ENCODE results near the gene RBM33. TPM values are rescaled to one million over a fixed set of nuclear protein-coding genes. Genes with fewer than 3 reads are reported as not detected.

RBM33 gene
- total RNA-seq, 1 experiment from 2014 or later: 81.8 TPM

DNA sequence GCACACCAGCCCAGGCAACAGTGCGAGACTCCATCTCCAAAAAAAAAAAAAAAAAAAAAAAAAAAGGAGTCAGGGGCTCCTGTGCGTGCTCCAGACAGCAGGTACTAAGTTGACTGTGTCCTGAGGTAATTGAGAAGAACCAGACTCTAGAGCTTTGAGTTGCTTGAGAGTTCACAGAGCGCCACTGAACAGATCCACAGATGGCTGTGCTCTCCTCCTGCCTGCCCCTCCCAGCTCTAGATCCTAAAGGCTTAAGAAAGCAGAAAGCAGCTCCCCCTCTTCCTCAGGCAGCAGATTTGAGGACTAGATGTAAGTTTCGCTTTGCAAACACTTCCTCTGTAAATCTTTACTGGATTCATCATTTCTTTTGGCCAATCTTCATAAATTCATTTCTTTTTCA is 129.1 kb downstream of the RBM33 start (continued):
- TF ChIP-seq FOXP4 (CRISPR knock-in tag; IDR thresholded peaks at IDR 0.05) (no peak), ZNF219 (CRISPR knock-in tag; IDR thresholded peaks at IDR 0.05; ENCODE audit: borderline replicate concordance) (no peak), ATF1 (CRISPR knock-in tag; IDR thresholded peaks at IDR 0.05) (no peak), HMGXB4 (CRISPR knock-in tag; IDR thresholded peaks at IDR 0.05) (no peak), ERG (CRISPR knock-in tag; IDR thresholded peaks at IDR 0.05) (no peak), ELF4 (CRISPR knock-in tag; IDR thresholded peaks at IDR 0.05; ENCODE audit: low read depth) (no peak), CREM (CRISPR knock-in tag; IDR thresholded peaks at IDR 0.05) (no peak), TP53 (CRISPR knock-in tag; IDR thresholded peaks at IDR 0.05) (no peak), ZNF671 (CRISPR knock-in tag; IDR thresholded peaks at IDR 0.05) (no peak)

DNA sequence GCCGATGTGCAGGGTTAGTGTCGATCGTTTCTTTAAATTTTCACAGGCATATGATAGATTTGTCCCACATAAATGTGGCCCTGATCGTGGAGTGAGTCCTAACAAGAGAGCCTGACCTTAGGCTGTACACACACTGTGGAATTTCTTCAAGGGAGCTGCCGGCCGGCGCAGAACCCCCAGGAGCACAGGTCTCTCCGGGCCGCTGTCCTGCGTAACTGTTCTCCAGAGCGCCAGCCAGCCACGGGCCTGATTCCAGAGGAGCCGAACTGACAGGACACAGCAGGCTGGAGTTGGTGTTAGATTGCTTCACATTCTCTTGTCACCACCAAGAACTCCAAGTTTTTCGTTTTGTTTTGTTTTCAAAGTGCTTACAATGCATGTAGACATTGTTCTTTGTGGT is 130.5 kb downstream of the RBM33 start:
- Mint-ChIP-seq H3K27ac (no peak overlapping the region), H3K36me3 (peaks cover 41% of the 10 kb centered on the region), H3K27me3 (ENCODE audit: low read depth) (no peaks in the 10 kb centered on the region), H3K4me1 (peaks cover 8% of the 10 kb centered on the region), H3K4me3 (no peak overlapping the region), H3K9me3 (no peaks in the 10 kb centered on the region)
- DNase-seq (ENCODE audit: low spot score): no peak
- POLR2A ChIA-PET: no interaction called here
- no peak for TF ChIP-seq ERG (CRISPR knock-in tag; IDR thresholded peaks at IDR 0.05)
- no peak for TF ChIP-seq NFE2L1 (CRISPR knock-in tag; IDR thresholded peaks at IDR 0.05)
- no peak for TF ChIP-seq SOX15 (CRISPR knock-in tag; IDR thresholded peaks at IDR 0.05)
- TF ChIP-seq, protein P1, sequence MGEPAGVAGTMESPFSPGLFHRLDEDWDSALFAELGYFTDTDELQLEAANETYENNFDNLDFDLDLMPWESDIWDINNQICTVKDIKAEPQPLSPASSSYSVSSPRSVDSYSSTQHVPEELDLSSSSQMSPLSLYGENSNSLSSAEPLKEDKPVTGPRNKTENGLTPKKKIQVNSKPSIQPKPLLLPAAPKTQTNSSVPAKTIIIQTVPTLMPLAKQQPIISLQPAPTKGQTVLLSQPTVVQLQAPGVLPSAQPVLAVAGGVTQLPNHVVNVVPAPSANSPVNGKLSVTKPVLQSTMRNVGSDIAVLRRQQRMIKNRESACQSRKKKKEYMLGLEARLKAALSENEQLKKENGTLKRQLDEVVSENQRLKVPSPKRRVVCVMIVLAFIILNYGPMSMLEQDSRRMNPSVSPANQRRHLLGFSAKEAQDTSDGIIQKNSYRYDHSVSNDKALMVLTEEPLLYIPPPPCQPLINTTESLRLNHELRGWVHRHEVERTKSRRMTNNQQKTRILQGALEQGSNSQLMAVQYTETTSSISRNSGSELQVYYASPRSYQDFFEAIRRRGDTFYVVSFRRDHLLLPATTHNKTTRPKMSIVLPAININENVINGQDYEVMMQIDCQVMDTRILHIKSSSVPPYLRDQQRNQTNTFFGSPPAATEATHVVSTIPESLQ (CRISPR knock-in tag; IDR thresholded peaks at IDR 0.05): no peak
- no peak for TF ChIP-seq SMAD4 (CRISPR knock-in tag; IDR thresholded peaks at IDR 0.05)
- TF ChIP-seq, protein P2, sequence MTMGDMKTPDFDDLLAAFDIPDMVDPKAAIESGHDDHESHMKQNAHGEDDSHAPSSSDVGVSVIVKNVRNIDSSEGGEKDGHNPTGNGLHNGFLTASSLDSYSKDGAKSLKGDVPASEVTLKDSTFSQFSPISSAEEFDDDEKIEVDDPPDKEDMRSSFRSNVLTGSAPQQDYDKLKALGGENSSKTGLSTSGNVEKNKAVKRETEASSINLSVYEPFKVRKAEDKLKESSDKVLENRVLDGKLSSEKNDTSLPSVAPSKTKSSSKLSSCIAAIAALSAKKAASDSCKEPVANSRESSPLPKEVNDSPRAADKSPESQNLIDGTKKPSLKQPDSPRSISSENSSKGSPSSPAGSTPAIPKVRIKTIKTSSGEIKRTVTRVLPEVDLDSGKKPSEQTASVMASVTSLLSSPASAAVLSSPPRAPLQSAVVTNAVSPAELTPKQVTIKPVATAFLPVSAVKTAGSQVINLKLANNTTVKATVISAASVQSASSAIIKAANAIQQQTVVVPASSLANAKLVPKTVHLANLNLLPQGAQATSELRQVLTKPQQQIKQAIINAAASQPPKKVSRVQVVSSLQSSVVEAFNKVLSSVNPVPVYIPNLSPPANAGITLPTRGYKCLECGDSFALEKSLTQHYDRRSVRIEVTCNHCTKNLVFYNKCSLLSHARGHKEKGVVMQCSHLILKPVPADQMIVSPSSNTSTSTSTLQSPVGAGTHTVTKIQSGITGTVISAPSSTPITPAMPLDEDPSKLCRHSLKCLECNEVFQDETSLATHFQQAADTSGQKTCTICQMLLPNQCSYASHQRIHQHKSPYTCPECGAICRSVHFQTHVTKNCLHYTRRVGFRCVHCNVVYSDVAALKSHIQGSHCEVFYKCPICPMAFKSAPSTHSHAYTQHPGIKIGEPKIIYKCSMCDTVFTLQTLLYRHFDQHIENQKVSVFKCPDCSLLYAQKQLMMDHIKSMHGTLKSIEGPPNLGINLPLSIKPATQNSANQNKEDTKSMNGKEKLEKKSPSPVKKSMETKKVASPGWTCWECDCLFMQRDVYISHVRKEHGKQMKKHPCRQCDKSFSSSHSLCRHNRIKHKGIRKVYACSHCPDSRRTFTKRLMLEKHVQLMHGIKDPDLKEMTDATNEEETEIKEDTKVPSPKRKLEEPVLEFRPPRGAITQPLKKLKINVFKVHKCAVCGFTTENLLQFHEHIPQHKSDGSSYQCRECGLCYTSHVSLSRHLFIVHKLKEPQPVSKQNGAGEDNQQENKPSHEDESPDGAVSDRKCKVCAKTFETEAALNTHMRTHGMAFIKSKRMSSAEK (CRISPR knock-in tag; IDR thresholded peaks at IDR 0.05; ENCODE audit: borderline replicate concordance): no peak
- TF ChIP-seq GABPB1 (CRISPR knock-in tag; IDR thresholded peaks at IDR 0.05): no peak
- TF ChIP-seq ELF4 (CRISPR knock-in tag; IDR thresholded peaks at IDR 0.05; ENCODE audit: low read depth): no peak
- no peak for TF ChIP-seq FOXP1 (CRISPR knock-in tag; IDR thresholded peaks at IDR 0.05; ENCODE audit: borderline replicate concordance)
- CTCF ChIA-PET: no interaction called here
- no peak for ATAC-seq

Data from WTC11 (cell line).